Head of caudate nucleus (tissue), 42 donors: ENCODE data around the gene KITLG.
"Not testable (repeated sequence)": the region's sequence is repeated elsewhere in the genome, so short reads cannot be mapped to it uniquely, and the experiment has no call there.

Experiments used
- DNase-seq, 42 donors: peaks; one replicate each; pipeline versions ENCODE4 v3.0.0 to v3.0.0-alpha.2; 2020 to 2021; ENCODE audit warnings: mixed read lengths in 7 of 42
- intact Hi-C: fragments of 100-400 bp; cut with DNase I; formaldehyde crosslinking; loops from one replicate; pipeline ENCODE4 v1.15.0; 2022

KITLG gene

DNA sequence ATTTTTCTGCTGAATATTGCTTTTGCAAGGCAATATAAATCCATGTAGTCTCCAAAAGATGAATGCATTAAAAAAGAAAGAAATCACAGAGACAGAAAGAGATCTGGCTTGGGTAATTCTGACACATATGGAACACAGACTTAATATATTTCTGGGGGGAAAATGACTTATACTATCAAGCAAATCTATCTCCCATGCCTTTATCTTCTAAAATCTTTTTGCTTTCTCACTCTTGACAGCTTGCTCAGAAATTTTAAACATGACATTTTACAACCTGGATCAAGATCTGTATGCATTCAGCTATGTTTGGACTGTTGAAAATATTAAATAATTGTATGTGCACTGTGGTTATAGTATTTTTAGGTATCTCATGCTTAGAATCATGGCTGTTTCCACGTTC lies 73.0 kb downstream of the KITLG start:
- DNase-seq = no peak
- intact Hi-C loops = no loop called here

DNA sequence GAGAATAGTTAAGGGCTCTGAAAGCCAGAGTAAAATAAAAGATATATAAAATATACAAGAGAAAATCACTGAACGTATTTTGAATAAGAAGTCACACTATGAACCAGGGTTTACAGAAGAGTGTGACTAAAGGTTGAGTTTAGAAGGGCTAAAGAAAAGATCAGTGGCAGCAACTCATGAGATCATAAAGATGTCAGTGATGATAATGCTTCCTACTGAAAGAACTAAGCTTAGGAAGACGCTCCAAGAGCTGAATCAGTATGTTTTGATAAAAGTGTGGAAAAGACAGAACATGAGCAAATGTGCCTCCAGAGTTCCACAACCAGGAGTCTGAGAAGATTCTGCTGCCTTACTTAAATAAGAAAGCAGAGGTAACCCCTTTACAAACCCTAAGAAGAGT lies 74.6 kb downstream of the KITLG start:
- intact Hi-C loops = no loop called here
- no peak for DNase-seq

DNA sequence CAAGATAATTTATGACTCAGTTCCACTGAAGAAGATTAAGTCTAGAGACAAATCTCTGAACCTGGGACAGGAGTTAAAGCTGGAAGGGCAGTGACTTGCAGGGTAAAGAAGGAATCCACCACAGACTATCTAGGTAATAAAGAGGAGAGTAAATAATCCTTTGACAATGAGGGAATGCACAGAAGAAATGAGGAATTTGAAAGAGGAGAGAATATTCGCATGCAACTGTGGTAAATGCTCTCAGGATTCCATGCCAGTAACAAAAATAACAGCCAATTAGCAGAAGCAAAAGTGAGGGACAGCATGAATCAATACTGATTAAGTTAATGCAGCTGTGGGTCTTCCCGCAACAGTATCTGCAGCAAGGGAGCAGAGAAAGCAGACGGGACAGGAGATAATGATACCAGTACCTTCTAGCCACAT lies 77.0 kb downstream of the KITLG start:
- intact Hi-C loops = no loop called here
- DNase-seq = no peak

DNA sequence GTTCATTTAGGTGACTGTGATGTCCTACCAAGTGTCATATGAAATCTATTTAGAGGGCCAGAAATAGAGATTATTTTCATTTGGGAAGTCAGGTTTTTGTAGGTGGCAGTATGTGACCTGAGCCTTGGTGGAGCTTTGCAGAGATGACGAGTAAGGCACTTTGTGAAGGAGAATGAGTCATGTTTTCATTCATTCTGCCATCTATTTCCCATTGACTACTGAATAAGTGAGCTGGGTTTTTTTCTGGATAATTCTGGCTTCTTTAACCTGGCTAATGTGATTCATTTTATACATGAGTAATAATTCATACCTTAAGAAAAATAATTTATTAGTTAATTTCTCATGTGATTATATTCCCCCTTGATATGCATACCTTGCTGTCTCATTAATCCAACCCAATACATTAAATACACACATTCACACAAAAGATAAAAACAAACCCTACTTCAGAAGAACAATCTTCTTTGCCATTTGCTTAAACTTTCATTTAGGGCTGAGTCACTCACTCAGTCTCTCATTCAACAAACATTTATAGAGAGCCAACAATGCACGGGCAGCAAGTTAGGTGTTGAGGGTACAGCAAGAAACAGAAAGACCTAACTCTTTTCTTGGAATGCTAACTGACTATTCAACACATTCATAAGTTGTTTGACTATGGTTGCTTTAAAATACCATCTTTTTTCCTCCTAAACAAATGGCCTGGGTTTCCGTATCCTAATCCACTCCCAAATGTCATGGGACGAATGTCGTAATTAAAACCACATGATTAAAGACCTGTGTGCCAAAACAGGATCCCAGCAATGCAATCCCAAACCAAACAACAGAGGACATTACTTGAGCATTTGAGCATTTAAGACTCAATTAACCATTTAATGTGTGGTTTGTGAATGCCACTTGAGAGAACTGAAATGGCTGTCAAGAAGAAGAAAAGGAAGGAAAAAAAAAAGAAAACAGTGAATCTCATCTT lies 78.0 kb downstream of the KITLG start:
- intact Hi-C loops = no loop called here

DNA sequence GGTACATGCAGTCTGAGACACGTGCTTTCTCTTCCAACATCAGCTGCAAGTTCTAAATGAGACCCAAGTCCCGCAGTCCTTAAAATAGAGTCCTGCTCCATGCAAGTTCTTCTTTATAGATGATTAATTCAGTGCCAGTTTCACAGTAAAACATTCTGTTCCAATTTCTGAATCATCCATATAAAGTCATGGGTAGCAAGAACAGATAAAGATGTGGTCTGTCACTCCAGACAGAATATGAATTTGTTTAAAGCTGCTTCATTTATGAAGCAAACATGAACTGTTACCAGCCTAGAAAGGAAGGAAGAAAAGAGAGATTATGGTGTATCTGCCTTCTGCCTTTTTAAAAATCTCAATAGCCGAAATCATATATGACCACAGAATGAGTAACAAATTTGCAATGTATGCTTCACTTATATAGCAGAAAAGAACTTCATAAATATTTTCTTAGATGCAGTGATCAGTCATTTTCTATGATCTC lies 83.3 kb downstream of the KITLG start:
- no peak for DNase-seq
- intact Hi-C loops = no loop called here

More for the DNA sequence above, 78.0 kb downstream of the KITLG start:
- DNase-seq = peak in 8 of 42 donors; percentile 6 to 34 (median 11)

DNA sequence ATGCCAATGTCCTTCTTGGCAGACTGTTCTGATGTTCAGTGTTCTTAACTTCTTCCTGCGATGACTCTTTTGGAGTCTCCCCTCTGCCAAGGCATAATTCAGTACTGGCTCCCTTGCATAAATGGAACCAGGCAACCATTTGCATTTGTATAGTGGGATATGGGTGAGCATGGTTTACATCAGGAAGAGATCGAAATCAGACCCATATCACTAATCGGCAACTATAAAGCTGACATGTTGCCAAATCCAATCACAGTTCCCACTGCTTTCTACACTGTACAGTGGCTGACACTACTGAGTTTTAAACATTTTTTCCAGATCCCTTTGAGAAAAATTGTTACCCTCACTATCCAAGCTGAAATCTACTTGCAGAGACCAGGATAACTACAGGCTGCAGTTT lies 83.8 kb downstream of the KITLG start:
- no peak for DNase-seq
- intact Hi-C loops = no loop called here

DNA sequence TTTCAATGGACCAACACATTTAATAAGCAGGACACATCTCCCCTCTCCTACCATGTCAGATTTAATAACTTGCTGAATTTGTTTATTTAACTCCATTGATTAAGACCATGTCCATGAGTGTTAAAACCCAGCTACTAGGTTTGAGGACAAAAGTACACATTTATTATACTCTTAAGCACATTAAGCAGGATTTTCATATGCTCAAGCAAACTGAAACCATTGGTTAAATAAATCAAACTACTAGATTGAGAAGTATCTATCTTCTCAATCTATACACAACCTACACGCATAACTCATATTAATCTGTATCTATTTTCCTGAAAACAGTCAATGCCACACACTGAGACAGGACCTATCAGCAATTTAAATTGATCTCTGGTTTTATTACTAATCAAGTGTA lies 85.2 kb downstream of the KITLG start:
- intact Hi-C loops = no loop called here
- no peak for DNase-seq

DNA sequence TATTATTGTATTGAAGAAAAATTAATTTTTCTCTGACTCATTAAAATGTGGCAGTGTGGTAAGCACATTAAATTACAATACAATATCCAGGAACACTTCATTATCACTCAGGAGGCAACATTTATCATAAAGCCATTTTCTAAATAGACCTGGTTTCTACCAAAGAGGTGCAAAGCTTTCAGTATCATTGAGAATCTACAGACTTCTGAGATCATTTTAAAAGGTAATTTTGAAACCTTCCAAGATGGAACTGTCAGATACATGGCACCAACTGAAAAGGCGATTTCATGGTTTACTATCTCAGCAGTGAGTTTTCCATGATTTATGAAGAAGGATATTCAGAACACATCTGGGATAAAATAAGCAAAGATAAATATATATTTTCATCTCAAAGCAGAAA lies 85.8 kb downstream of the KITLG start:
- no peak for DNase-seq
- intact Hi-C loops = no loop called here

DNA sequence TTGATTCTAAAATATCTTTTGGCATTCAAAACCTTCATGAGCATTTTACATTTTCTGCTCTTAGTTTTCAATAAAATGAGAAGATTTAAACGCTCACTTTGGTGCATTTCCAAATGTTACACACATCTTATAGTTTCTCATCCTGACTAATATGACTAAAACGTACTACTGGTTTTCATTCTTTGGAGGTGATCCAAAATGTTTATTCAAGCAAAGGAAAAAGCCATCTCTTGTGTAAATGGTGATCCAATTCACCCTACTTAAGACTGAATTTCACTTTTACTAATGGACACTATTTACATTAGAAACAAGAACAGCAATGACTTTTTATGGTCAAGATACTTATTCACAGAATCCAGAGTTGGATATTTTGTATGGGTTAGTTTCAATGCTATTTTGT lies 86.6 kb downstream of the KITLG start:
- DNase-seq = no peak
- intact Hi-C loops = no loop called here

DNA sequence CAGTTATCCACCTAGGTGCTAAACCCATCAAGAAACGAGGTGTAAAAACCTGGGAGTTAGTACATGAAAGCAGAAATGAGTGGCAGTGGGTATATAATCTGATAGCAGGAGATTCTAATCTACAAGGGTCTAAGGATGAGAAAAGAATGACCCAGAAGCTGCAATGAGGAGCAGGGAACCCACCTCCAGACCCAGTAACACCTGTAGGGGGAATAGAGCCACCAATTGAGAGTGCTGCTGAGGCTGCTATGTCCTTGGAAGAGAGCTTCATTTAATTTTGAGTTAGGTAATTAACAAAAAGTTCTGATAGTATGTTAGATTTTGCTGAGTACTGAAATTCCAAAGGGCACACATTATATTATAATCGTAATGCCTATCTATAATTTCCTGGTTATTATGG lies 89.8 kb downstream of the KITLG start:
- intact Hi-C loops = no loop called here
- no peak for DNase-seq

DNA sequence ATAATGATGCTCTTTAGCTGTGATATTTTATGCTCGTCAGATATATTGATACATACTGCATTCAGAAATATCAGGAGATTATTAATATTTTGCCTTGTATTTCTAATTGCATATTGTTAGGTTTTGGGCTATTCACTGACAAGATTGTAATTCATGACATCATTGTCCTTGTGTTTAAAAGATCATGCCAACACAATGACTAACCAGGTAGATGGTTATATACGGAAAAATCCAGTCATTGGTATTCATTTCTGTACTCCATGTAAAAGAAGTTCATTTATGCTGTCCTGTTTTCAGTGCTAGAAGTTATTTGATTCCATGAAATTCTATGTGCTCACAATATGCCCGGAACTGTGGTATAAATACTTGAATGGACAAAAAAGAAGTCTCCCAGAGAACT lies 107.5 kb downstream of the KITLG start:
- intact Hi-C loops = no loop called here
- no peak for DNase-seq

DNA sequence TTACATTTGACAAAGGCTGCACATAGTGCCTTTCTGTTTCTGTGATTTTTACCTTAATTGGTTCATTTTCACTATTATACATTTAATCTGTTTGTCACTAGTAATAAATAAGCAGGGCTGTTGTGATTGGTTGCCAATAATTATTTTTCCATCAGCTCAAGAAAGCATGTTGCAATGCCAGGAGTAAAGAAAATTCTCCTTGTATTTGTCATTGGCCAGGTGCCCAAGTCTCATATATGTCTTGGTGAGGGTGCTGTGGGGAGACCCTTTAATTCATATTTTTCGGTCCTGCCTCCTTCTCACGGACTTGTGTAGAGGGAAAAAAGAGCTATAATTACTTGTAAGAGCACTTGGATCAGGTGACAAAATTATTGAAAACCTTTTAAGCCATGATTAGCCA lies 108.0 kb downstream of the KITLG start:
- intact Hi-C loops = no loop called here
- no peak for DNase-seq

DNA sequence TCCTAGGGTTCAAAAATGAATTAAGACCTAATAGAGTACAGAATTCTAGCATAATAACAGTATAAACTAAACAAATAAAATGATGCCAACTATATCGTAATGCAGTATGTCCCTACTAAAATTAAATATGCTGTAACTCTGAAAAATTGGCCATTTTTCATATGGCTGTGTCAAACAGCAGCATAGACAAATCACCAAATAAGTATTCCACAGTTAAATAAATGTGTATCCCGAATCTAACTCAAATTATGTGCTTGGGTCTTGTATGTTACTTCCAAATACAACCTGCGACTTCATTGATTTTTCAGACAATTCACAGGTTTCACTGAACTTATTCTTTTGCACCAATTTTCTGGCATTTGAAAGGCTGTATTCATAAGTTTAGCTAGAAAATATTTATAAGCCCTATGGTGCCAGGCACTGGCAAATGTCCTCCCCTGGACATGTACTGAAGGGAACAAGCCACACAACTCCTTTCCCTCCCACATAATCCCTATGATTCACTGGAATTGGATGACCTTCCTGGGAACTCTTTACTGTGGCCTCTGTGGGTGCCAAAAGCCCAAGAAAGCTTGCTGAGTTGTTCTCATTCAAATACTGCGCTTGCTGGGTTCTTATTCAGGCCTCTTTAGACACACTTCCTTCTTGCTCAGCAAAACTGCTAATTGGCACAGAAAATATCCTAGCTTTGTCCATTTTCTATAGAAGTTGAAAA lies 108.8 kb downstream of the KITLG start:
- intact Hi-C loops = no loop called here
- peak in 5 of 42 donors; percentile 8 to 52 (median 12) for DNase-seq

DNA sequence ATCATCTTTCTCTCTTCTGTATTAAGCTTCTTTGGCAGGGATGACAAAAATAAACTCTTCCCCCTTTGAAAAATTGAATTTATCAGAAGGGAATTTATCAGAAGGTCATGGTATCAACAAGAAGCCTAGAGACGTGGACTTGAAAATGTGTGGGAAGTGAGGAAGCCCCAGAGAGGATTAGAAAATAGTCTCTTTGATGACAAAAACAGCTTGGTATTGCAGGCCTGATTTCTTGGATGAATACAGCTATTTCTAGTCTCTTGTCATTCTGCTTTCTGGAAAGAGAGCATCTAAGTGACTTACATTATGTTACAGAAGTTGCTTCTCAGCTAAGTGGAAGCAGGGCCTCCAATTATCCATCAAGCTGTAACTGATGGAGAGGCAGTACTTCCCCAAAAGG lies 111.1 kb downstream of the KITLG start:
- intact Hi-C loops = no loop called here
- DNase-seq = no peak

DNA sequence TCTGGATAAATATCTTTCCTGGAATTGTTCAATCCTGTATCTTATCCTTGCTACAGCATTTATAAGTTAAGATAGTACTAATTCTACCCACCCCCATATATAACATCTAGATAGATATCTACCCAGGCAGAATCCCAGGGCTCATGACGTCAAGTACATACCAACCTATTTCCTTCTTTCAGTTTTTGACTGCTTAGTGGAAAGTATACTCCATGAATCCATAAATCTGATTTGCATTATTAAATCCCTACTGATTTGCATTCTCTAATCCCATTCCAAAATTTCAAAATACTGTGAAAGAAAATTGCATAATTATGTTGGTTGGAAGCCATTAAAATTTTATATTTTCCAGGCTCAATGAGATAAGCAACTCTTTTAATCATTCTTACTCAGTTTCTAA lies 111.7 kb downstream of the KITLG start:
- intact Hi-C loops = no loop called here
- DNase-seq = no peak

DNA sequence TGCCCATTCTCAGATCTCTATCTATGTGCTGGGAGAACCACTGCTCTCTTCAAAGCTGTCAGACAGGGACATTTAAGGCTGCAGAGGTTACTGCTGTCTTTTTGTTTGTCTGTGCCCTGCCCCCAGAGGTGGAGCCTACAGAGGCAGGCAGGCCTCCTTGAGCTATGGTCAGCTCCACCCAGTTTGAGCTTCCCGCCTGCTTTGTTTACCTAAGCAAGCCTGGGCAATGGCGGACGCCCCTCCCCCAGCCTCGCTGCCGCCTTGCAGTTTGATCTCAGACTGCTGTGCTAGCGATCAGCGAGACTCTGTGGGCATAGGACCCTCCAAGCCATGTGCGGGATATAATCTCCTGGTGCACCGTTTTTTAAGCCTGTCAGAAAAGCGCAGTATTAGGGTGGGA lies 113.6 kb downstream of the KITLG start:
- intact Hi-C loops, DNase-seq: not testable (repeated sequence)

DNA sequence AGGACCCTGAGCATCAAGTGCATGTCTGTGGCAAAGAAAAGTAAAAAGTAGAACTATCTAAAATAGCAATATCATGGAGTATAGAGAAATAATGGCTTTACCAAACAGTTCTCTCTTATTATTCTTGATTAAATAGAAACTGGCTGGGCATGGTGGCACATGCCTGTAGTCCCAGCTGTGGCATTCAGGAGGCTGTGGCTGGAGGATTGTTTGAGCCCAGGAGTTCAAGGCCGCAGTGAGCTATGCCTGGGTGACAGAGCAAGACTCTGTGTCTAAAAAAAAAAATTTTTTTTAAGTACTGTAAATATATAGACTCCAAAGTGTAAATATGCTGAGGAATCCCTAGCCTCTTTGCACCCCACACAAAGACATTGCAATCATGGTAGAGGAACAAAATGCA lies 121.9 kb downstream of the KITLG start:
- intact Hi-C loops = no loop called here
- DNase-seq = no peak

DNA sequence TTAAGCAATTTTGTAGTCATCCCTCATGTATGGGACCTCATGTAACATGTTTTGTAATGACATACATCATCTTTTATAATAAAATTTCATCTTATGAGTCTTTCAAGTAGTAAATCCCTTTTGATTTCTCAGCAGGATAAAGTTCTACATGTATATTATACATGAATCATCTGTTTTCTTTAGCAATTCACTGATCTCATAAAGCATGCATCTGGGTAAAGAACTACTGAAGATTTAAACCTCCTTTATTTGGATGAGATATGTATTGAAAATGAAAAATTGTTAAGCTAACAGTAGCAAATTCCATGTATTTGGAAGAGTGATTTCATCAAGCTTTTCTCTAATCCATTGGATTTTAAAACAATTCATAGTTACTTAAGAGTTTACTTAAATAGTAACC lies 126.9 kb downstream of the KITLG start:
- no peak for DNase-seq
- intact Hi-C loops = no loop called here

DNA sequence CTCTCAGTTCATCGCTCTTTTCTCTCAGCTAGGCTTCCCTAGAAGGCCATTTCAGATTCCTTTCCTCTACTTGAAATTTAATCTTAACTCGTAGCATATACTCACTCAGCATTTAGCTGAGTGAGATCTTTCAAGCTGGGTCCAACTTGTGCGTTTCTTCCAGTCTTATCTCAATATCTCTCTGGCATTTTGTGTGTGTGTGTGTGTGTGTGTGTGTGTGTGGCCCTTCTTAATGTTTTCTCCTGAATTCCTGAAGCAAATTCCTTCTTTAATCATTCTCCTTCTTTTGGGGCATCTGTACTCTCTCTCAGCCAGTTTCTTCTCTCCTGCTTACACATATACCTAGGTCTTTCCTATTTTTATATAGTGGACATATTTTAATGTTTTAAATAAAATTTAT lies 129.1 kb downstream of the KITLG start:
- intact Hi-C loops = no loop called here
- DNase-seq = no peak

DNA sequence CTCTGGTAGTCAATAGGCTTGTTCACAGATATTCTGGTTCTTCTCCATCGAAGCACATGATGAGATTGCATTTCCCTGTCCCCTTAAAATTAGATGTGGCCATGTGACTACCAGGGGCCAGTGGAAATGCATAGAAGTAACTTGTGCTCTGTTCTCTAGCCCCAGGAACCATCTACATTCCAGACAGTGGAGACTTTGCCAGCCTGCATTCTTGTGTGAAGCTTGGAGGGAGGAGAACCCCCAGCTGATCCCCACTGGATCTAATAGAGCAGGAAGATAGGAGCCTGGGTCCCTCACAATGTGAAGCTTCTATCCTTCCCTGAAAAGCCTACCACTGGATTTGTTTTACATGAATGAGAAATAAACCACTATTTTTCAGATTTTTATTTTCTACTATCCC lies 130.1 kb downstream of the KITLG start:
- intact Hi-C loops = no loop called here
- no peak for DNase-seq
